ENCODE measurements around the gene ATG2A. TPM values are rescaled to one million over a fixed set of nuclear protein-coding genes. Genes with fewer than 3 reads are reported as not detected.

The ATG2A gene
- total and polyA plus RNA-seq, 9 of the 15 experiments (the other 6 are each of a cell fraction or from before 2014, with no cell fraction given): 0.25 to 45.9 (median 5.2) TPM

DNA sequence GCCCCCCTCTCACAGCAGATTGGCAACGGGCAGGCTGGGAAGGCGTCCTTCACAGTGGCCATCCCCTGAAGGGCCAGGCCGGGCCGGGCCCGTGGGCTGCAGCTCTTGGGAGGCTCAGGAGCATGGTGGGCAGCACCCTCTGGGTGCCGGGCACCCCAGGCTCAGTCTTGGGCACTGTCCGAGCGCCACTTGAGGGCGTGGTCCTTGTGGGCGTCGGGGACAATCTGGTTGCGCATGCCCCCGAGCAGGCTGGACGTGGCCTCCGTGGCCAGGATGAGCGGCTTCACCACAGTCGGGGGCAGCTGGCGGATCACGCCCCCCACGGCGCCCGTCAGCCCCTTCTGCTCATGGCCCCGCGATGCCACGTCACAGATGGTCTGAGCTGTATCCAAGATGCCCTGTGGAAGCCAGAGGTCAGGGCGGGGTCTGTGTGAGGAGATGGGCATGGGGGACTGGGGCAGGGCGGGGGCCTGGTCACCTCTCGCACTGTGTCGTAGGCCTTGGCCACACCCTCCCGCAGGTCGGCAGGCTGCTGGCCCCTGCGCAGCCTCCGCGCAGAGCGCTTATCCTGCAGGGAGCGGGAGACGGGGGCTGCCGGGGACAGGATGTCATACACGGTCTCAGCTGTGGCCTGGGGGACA is 22.1 kb downstream of the ATG2A start (continued):
- TF ChIP-seq, protein P1, sequence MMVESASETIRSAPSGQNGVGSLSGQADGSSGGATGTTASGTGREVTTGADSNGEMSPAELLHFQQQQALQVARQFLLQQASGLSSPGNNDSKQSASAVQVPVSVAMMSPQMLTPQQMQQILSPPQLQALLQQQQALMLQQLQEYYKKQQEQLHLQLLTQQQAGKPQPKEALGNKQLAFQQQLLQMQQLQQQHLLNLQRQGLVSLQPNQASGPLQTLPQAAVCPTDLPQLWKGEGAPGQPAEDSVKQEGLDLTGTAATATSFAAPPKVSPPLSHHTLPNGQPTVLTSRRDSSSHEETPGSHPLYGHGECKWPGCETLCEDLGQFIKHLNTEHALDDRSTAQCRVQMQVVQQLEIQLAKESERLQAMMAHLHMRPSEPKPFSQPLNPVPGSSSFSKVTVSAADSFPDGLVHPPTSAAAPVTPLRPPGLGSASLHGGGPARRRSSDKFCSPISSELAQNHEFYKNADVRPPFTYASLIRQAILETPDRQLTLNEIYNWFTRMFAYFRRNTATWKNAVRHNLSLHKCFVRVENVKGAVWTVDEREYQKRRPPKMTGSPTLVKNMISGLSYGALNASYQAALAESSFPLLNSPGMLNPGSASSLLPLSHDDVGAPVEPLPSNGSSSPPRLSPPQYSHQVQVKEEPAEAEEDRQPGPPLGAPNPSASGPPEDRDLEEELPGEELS (CRISPR knock-in tag; IDR thresholded peaks at IDR 0.05; ENCODE audit: borderline replicate concordance): no peak
- TF ChIP-seq THAP7 (CRISPR knock-in tag; IDR thresholded peaks at IDR 0.05): no peak
- TF ChIP-seq RBFOX2 (IDR thresholded peaks at IDR 0.05; ENCODE audit: low read depth, low read length): 0 out of 2 replicates have a peak, but pooled peaks have one; percentile 15
- TF ChIP-seq YY1 (IDR thresholded peaks at IDR 0.05; ENCODE audit: borderline replicate concordance in 1 of 3, control insufficient read depth in 1 of 3, extremely low read depth in 1 of 3, insufficient read depth in 3 of 3, insufficient read length in 1 of 3, insufficient replicate concordance in 2 of 3, low read depth in 1 of 3, low read length in 2 of 3): no peak
- TF ChIP-seq PHB2 (IDR thresholded peaks at IDR 0.05; ENCODE audit: low read depth): no peak
- TF ChIP-seq HDAC6 (IDR thresholded peaks at IDR 0.05; ENCODE audit: low read depth, low read length): no peak
- TF ChIP-seq MTA3 (IDR thresholded peaks at IDR 0.05; ENCODE audit: borderline replicate concordance): no peak
- no peak for TF ChIP-seq CREB3L1 (IDR thresholded peaks at IDR 0.05; ENCODE audit: borderline replicate concordance, low read depth)
- TF ChIP-seq ZNF263 (CRISPR knock-in tag; IDR thresholded peaks at IDR 0.05; ENCODE audit: borderline replicate concordance): no peak
- no peak for TF ChIP-seq CREB1 (IDR thresholded peaks at IDR 0.05)
- TF ChIP-seq CREB1 (CRISPR knock-in tag; IDR thresholded peaks at IDR 0.05): 0 out of 2 replicates have a peak, but pooled peaks have one; percentile 17
- no peak for TF ChIP-seq NBN (IDR thresholded peaks at IDR 0.05; ENCODE audit: low read depth)
- no peak for TF ChIP-seq ZNF644 (tag; IDR thresholded peaks at IDR 0.05; ENCODE audit: low read depth)
- no peak for TF ChIP-seq IRF2 (CRISPR knock-in tag; IDR thresholded peaks at IDR 0.05)
- no peak for TF ChIP-seq MEIS2 (IDR thresholded peaks at IDR 0.05; ENCODE audit: partially characterized antibody)
- TF ChIP-seq ILF3 (IDR thresholded peaks at IDR 0.05; ENCODE audit: borderline replicate concordance): no peak
- no peak for TF ChIP-seq ZNF583 (CRISPR knock-in tag; IDR thresholded peaks at IDR 0.05)
- TF ChIP-seq, protein P2, sequence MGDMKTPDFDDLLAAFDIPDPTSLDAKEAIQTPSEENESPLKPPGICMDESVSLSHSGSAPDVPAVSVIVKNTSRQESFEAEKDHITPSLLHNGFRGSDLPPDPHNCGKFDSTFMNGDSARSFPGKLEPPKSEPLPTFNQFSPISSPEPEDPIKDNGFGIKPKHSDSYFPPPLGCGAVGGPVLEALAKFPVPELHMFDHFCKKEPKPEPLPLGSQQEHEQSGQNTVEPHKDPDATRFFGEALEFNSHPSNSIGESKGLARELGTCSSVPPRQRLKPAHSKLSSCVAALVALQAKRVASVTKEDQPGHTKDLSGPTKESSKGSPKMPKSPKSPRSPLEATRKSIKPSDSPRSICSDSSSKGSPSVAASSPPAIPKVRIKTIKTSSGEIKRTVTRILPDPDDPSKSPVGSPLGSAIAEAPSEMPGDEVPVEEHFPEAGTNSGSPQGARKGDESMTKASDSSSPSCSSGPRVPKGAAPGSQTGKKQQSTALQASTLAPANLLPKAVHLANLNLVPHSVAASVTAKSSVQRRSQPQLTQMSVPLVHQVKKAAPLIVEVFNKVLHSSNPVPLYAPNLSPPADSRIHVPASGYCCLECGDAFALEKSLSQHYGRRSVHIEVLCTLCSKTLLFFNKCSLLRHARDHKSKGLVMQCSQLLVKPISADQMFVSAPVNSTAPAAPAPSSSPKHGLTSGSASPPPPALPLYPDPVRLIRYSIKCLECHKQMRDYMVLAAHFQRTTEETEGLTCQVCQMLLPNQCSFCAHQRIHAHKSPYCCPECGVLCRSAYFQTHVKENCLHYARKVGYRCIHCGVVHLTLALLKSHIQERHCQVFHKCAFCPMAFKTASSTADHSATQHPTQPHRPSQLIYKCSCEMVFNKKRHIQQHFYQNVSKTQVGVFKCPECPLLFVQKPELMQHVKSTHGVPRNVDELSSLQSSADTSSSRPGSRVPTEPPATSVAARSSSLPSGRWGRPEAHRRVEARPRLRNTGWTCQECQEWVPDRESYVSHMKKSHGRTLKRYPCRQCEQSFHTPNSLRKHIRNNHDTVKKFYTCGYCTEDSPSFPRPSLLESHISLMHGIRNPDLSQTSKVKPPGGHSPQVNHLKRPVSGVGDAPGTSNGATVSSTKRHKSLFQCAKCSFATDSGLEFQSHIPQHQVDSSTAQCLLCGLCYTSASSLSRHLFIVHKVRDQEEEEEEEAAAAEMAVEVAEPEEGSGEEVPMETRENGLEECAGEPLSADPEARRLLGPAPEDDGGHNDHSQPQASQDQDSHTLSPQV (IDR thresholded peaks at IDR 0.05): no peak
- no peak for TF ChIP-seq ZNF77 (CRISPR knock-in tag; IDR thresholded peaks at IDR 0.05)

Measured in K562 (cell line).